SH-SY5Y (cell line): Measurements from ENCODE around the gene PER1.

Experiments
- GATA2 ChIP-seq: IDR thresholded peaks from 2 replicates; pipeline ENCODE4 v1.6.1; 2011; ENCODE audit warnings: mild to moderate bottlenecking, low read depth, low read length
- GATA3 ChIP-seq: IDR thresholded peaks from 2 replicates; pipeline ENCODE4 v1.6.1; 2011; ENCODE audit warnings: low read depth, mild to moderate bottlenecking, low read length, moderate library complexity

- TF ChIP-seq GATA2, result no peak
- no peak for TF ChIP-seq GATA3
Observed at GRCh38 chr17:8142158-8142886, 9.9 kb downstream of the PER1 start.
